ENCODE results near the gene RGSL1.

RGSL1 gene

GRCh38 chr1:182450087-182450486 is at the start of gene RGSL1:
Gene RGSL1, plus strand, starts transcription at chr1:182450146. Its CDS starts 20 bp downstream, at chr1:182450166.
- no peak within 1 kb of the TSS for H3K9ac ChIP-seq (ENCODE audit: low read length)
- no peaks in the 10 kb centered on the region for H3K27me3 ChIP-seq (ENCODE audit: control insufficient read depth, insufficient read depth, low read length)
- no peak within 1 kb of the TSS for H3K4me3 ChIP-seq (ENCODE audit: low read length)
- H3K27ac ChIP-seq (ENCODE audit: low read length) = no peak within 1 kb of the TSS
- no peaks in the 10 kb centered on the region for H3K36me3 ChIP-seq (ENCODE audit: control insufficient read depth, low read depth, low read length)
- H3K9me3 ChIP-seq (ENCODE audit: control insufficient read depth, low read depth, low read length) = no peaks in the 10 kb centered on the region
- H3K4me1 ChIP-seq (ENCODE audit: control insufficient read depth, low read depth, low read length) = peaks cover 8% of the 10 kb centered on the region

GRCh38 chr1:182400567-182400966 is 49.4 kb upstream of the RGSL1 start, which contains the start of gene TEDDM1:
Gene TEDDM1, minus strand, starts transcription at chr1:182400667. Its CDS starts 182 bp downstream, at chr1:182400485.
- Histone ChIP-seq H3K27ac (ENCODE audit: low read length) (no peak within 1 kb of the TSS), H3K9me3 (ENCODE audit: control insufficient read depth, low read depth, low read length) (no peaks in the 10 kb centered on the region), H3K4me3 (ENCODE audit: low read length) (no peak within 1 kb of the TSS), H3K27me3 (ENCODE audit: control insufficient read depth, insufficient read depth, low read length) (no peaks in the 10 kb centered on the region), H3K4me1 (ENCODE audit: control insufficient read depth, low read depth, low read length) (peaks cover 4% of the 10 kb centered on the region), H3K36me3 (ENCODE audit: control insufficient read depth, low read depth, low read length) (no peaks in the 10 kb centered on the region), H3K9ac (ENCODE audit: low read length) (no peak within 1 kb of the TSS)

DNA sequence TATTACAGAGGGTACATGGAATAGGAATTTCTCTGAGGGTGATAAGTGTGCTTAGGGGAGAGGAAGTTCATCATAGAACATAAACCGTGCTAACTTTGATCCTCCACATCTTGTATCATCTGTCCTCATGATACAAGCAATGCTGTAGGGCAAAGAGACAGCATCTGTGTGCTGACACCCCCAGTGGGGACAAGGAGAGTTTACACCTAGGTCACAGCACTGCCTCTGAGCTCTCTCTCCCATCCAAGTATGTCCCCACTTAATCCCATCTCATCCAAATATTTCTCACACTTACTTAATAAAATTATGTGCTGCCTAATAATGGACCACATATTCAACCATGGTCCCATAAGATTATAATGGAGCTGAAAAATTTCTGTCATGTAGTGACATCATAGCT is 45.2 kb upstream of the RGSL1 start:
- Histone ChIP-seq H3K27ac (ENCODE audit: low read length) (no peak overlapping the region), H3K27me3 (ENCODE audit: control insufficient read depth, insufficient read depth, low read length) (no peaks in the 10 kb centered on the region), H3K36me3 (ENCODE audit: control insufficient read depth, low read depth, low read length) (no peaks in the 10 kb centered on the region), H3K9me3 (ENCODE audit: control insufficient read depth, low read depth, low read length) (no peaks in the 10 kb centered on the region), H3K9ac (ENCODE audit: low read length) (no peak overlapping the region), H3K4me1 (ENCODE audit: control insufficient read depth, low read depth, low read length) (no peaks in the 10 kb centered on the region), H3K4me3 (ENCODE audit: low read length) (no peak overlapping the region)

DNA sequence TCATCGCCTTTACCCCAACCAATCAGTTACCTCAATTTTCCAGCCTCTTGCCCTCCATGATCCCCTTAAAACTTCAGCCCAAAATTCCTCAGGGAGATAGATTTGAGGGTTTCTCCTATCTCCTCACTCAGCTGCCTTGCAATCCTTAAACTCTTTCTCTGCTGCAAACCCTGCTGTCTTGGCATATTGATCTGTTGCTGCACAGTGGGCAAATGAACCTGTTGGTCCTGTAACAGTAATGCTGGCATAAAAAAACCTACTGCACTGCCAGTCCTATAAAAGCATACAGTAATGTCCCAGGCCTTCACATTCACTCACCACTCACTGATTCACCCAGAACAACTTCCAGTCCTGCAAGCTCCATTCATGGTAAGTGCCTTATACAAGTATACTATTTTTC is 44.4 kb upstream of the RGSL1 start:
- Histone ChIP-seq H3K4me3 (ENCODE audit: low read length) (no peak overlapping the region), H3K4me1 (ENCODE audit: control insufficient read depth, low read depth, low read length) (no peaks in the 10 kb centered on the region), H3K27ac (ENCODE audit: low read length) (no peak overlapping the region), H3K9me3 (ENCODE audit: control insufficient read depth, low read depth, low read length) (no peaks in the 10 kb centered on the region), H3K36me3 (ENCODE audit: control insufficient read depth, low read depth, low read length) (no peaks in the 10 kb centered on the region), H3K9ac (ENCODE audit: low read length) (no peak overlapping the region), H3K27me3 (ENCODE audit: control insufficient read depth, insufficient read depth, low read length) (no peaks in the 10 kb centered on the region)

- H3K4me1 ChIP-seq (ENCODE audit: control insufficient read depth, low read depth, low read length) = no peaks in the 10 kb centered on the region
- H3K27me3 ChIP-seq (ENCODE audit: control insufficient read depth, insufficient read depth, low read length) = no peaks in the 10 kb centered on the region
- H3K9ac ChIP-seq (ENCODE audit: low read length) = no peak overlapping the region
- H3K9me3 ChIP-seq (ENCODE audit: control insufficient read depth, low read depth, low read length) = no peaks in the 10 kb centered on the region
- H3K27ac ChIP-seq (ENCODE audit: low read length) = no peak overlapping the region
- no peaks in the 10 kb centered on the region for H3K36me3 ChIP-seq (ENCODE audit: control insufficient read depth, low read depth, low read length)
- H3K4me3 ChIP-seq (ENCODE audit: low read length) = no peak overlapping the region
Observed at GRCh38 chr1:182406012-182406411, 43.9 kb upstream of the RGSL1 start.

DNA sequence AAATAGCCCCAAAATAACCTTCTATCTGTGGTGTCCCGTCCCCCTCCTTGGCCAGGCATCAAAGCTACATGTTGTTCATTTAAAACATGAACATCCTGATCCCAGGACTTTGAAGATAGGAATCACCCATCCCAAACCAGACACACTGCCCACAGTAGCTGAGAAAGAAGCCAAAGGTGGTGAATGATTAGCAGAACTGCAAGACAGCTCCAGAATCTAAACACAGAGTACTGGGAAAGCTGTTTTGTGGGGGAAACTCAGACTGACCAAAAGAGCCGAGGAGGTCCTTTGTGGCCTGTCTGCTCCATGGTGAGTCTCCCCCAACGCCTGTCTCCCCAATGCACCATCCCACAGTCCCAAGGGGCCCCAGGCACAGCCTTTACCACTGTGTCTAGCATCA is 42.2 kb upstream of the RGSL1 start:
- Histone ChIP-seq H3K27me3 (ENCODE audit: control insufficient read depth, insufficient read depth, low read length) (no peaks in the 10 kb centered on the region), H3K4me1 (ENCODE audit: control insufficient read depth, low read depth, low read length) (no peaks in the 10 kb centered on the region), H3K9ac (ENCODE audit: low read length) (no peak overlapping the region), H3K27ac (ENCODE audit: low read length) (no peak overlapping the region), H3K4me3 (ENCODE audit: low read length) (no peak overlapping the region), H3K36me3 (ENCODE audit: control insufficient read depth, low read depth, low read length) (no peaks in the 10 kb centered on the region), H3K9me3 (ENCODE audit: control insufficient read depth, low read depth, low read length) (no peaks in the 10 kb centered on the region)

DNA sequence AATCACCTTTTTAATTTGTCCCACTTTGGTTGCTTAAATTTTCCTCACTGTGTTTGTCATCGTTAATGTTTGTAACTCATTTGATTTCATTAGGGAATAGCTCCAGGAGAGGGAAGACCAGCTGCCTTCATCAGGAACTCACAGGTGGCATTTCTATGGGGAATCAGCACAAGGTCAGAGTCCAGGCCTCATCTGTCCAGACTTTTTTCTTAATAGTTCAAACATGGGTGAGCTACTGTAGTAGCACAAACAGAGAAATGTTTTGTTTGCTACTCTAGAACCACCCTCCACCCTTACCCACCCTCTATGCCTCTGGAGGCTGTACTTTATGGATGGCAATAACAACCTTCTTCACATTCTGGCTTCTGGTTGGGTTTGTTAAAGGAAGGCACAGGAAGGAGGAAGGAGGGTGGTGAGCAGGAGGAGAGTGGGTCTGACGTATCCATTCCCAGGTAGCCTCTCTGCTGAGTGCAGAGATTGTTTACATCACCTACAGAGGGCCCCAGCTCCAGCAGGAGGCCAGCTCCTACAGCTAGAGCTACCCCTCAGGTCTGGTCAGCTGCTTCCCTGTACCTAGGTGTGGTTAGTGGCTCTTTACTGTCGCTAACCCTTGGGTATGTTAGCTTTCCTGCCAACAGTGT is 41.4 kb upstream of the RGSL1 start:
- H3K9me3 ChIP-seq (ENCODE audit: control insufficient read depth, low read depth, low read length) = no peaks in the 10 kb centered on the region
- H3K36me3 ChIP-seq (ENCODE audit: control insufficient read depth, low read depth, low read length) = no peaks in the 10 kb centered on the region
- H3K27me3 ChIP-seq (ENCODE audit: control insufficient read depth, insufficient read depth, low read length) = no peaks in the 10 kb centered on the region
- no peak overlapping the region for H3K4me3 ChIP-seq (ENCODE audit: low read length)
- no peak overlapping the region for H3K27ac ChIP-seq (ENCODE audit: low read length)
- H3K4me1 ChIP-seq (ENCODE audit: control insufficient read depth, low read depth, low read length) = no peaks in the 10 kb centered on the region
- H3K9ac ChIP-seq (ENCODE audit: low read length) = no peak overlapping the region

GRCh38 chr1:182410138-182410537 is 39.8 kb upstream of the RGSL1 start:
- H3K36me3 ChIP-seq (ENCODE audit: control insufficient read depth, low read depth, low read length) = no peaks in the 10 kb centered on the region
- H3K9me3 ChIP-seq (ENCODE audit: control insufficient read depth, low read depth, low read length) = no peaks in the 10 kb centered on the region
- H3K9ac ChIP-seq (ENCODE audit: low read length) = no peak overlapping the region
- no peaks in the 10 kb centered on the region for H3K4me1 ChIP-seq (ENCODE audit: control insufficient read depth, low read depth, low read length)
- no peak overlapping the region for H3K27ac ChIP-seq (ENCODE audit: low read length)
- no peaks in the 10 kb centered on the region for H3K27me3 ChIP-seq (ENCODE audit: control insufficient read depth, insufficient read depth, low read length)
- H3K4me3 ChIP-seq (ENCODE audit: low read length) = no peak overlapping the region

- Histone ChIP-seq H3K36me3 (ENCODE audit: control insufficient read depth, low read depth, low read length) (no peaks in the 10 kb centered on the region), H3K9ac (ENCODE audit: low read length) (no peak overlapping the region), H3K27ac (ENCODE audit: low read length) (no peak overlapping the region), H3K9me3 (ENCODE audit: control insufficient read depth, low read depth, low read length) (no peaks in the 10 kb centered on the region), H3K4me1 (ENCODE audit: control insufficient read depth, low read depth, low read length) (no peaks in the 10 kb centered on the region), H3K27me3 (ENCODE audit: control insufficient read depth, insufficient read depth, low read length) (no peaks in the 10 kb centered on the region), H3K4me3 (ENCODE audit: low read length) (no peak overlapping the region)
Observed at GRCh38 chr1:182410620-182411273, 39.2 kb upstream of the RGSL1 start.

GRCh38 chr1:182413486-182413885 is 36.5 kb upstream of the RGSL1 start:
- Histone ChIP-seq H3K4me3 (ENCODE audit: low read length) (no peak overlapping the region), H3K9ac (ENCODE audit: low read length) (no peak overlapping the region), H3K4me1 (ENCODE audit: control insufficient read depth, low read depth, low read length) (no peaks in the 10 kb centered on the region), H3K9me3 (ENCODE audit: control insufficient read depth, low read depth, low read length) (no peaks in the 10 kb centered on the region), H3K27ac (ENCODE audit: low read length) (no peak overlapping the region), H3K27me3 (ENCODE audit: control insufficient read depth, insufficient read depth, low read length) (no peaks in the 10 kb centered on the region), H3K36me3 (ENCODE audit: control insufficient read depth, low read depth, low read length) (no peaks in the 10 kb centered on the region)

GRCh38 chr1:182413969-182414368 is 36.0 kb upstream of the RGSL1 start:
- Histone ChIP-seq H3K9me3 (ENCODE audit: control insufficient read depth, low read depth, low read length) (no peaks in the 10 kb centered on the region), H3K4me1 (ENCODE audit: control insufficient read depth, low read depth, low read length) (no peaks in the 10 kb centered on the region), H3K36me3 (ENCODE audit: control insufficient read depth, low read depth, low read length) (no peaks in the 10 kb centered on the region), H3K9ac (ENCODE audit: low read length) (no peak overlapping the region), H3K27ac (ENCODE audit: low read length) (no peak overlapping the region), H3K4me3 (ENCODE audit: low read length) (no peak overlapping the region), H3K27me3 (ENCODE audit: control insufficient read depth, insufficient read depth, low read length) (no peaks in the 10 kb centered on the region)

- Histone ChIP-seq H3K4me1 (ENCODE audit: control insufficient read depth, low read depth, low read length) (no peaks in the 10 kb centered on the region), H3K27ac (ENCODE audit: low read length) (no peak overlapping the region), H3K9me3 (ENCODE audit: control insufficient read depth, low read depth, low read length) (no peaks in the 10 kb centered on the region), H3K27me3 (ENCODE audit: control insufficient read depth, insufficient read depth, low read length) (no peaks in the 10 kb centered on the region), H3K4me3 (ENCODE audit: low read length) (no peak overlapping the region), H3K36me3 (ENCODE audit: control insufficient read depth, low read depth, low read length) (no peaks in the 10 kb centered on the region), H3K9ac (ENCODE audit: low read length) (no peak overlapping the region)
Observed at GRCh38 chr1:182415789-182416188, 34.2 kb upstream of the RGSL1 start.
